UCSD-AML1 (cell line): Measurements from ENCODE around the gene CD1E.
"Not testable (repeated sequence)": the region's sequence is repeated elsewhere in the genome, so short reads cannot be mapped to it uniquely, and the experiment has no call there.

Experiments
- DNase-seq: peaks from one replicate; lab custom pipeline; 2025; ENCODE audit not compliant: unreplicated experiment; lab: John Stamatoyannopoulos, UW

Gene CD1E

DNA sequence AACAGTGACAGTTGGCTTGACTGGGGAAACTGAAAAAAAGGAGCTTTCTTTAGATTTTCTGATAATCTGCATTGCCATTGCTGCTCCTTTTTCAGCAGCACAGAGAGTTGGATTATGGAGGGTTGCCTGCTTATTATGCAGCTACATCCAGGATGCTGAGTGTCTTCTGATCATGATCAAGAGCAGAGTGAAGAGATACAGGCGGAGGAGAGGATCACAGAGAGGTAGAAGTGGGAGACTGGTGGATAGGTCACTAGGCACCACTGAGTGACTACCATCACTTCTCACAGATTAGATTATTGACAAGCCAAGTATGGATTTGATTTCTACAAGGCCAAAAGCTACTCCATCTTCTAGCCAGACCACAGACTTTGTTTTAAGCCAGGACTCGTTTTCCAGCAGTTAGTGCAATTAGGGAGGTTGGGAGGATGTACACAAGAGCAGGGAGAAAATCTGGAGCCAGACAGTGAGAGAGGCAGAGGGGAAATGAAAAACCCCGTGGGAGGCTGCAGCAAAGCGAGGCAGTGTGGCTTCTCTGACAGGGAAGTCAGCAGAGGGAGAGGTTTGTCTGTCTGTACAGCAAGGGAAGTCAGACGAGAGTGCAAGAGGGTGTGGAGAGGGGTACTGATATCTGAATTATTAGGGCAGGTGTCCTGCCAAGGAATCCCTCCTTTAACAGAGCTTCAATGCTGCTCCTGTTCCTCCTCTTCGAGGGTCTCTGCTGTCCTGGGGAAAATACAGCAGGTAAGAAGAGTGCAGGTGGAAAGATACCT, at the start of gene CD1E:
Gene CD1E (plus strand): TSS at position 592 of the 773 bp plus-strand sequence. CDS start 95 bp downstream, at position 687.
- no peak for DNase-seq

DNA sequence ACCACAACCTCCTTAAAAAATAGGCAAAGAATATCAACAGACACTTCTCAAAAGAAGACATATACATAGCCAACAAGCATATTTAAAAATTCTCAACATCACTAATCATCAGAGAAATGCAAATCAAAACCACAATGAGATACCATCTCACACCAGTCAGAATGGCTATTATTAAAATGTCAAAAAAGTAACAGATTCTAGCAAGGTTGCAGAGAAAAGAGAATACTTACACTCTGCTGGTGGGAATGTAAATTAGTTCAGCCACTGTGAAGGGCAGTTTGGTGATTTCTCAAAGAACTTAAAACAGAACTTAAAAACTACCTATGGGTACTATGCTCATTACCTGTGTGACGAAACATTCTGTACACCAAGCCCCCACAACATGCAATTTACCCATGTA, 43.1 kb upstream of the CD1E start:
- no peak for DNase-seq

DNA sequence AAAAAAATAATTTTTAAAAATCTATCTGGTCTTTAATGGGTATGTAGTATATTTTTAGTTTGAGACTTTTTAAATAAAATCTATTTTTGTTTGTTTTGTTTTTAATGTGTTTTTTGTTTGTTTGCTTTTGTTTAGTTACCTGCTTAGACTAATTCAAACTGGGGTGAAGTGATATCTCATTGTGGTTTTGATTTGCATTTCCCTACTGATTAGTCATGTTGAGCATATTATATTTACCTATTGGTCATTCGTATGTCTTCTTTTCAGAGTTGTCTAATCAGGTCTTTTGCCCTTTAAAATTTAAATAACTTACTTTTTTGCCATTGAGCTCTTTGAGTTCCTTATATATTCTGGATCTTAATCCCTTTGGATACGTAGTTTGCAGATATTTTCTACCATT, 42.6 kb upstream of the CD1E start:
- DNase-seq, result no peak

DNA sequence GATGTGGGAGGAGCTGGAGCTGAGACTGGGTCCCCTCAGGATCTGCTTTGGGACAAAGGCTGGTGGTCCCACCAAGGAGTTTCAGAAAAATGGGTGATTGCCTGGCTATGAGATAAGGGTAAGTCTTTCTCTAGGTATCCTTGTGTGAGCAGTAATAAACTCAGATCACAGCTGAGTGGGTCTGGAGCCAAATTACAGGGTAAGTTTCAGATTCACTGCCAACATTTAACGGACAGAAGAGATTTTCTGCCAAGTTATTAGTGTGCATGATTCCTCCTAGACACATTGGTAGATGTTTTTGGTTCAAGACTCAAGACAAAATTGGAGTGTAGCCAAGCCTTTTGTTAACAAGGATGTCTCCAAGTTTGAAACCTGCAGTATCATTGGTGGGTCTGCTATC, 29.8 kb upstream of the CD1E start:
- no peak for DNase-seq

DNA sequence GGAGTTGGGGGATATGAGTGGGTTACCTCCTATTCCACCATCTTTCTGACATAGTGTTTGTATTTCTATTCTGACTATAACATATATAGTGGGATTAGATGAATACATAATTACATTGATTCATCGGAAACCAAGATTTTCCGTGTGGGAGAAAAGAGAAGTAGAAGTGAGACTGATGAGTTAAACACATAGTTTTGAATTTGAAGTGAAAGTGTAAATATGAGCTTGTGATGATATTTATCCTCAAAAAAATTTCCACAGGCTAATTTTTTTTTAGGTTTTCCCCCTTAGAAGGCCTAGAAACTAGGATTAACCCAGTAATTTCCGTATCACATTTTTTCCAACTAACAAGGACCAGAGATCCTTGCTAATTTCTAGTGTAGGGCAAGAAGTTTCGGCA, 29.3 kb upstream of the CD1E start:
- no peak for DNase-seq

DNA sequence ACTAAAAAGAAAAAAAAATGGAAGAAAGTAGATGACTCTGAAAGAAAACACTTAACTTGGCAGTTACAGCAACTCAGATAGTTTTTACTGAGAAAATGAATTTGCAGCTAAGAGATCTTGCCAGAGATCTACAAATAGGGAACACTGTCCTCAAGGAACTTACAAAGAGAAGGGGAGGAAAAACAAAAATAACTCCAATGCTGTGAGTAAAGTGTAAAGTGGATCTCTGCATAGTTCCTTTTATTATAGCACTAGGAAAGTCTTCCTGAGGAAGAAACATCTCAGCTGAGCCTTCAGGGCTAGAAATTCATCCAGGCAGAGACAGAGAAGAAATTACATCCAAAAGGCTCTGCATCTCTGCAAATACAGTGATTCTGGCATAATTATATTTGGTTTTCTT, 26.2 kb upstream of the CD1E start:
- no peak for DNase-seq

DNA sequence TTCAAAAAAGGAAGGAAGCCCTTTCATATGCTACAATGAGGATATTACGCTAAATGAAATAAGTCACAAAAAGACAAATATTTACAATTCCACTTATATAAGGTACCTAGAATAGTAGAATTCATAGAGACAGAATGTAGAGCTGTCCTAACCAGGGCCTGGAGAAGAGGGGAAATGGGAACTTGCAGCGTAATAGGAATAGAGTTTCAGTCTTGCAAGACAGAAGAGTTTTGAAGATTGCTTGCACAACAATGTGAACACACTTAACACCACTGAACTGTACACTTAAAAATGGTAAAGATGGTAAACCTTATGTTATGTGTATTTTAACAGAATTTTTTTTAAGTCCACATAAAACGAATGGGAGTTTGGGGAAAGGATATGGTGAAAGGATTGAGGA, 25.3 kb upstream of the CD1E start:
- no peak for DNase-seq

DNA sequence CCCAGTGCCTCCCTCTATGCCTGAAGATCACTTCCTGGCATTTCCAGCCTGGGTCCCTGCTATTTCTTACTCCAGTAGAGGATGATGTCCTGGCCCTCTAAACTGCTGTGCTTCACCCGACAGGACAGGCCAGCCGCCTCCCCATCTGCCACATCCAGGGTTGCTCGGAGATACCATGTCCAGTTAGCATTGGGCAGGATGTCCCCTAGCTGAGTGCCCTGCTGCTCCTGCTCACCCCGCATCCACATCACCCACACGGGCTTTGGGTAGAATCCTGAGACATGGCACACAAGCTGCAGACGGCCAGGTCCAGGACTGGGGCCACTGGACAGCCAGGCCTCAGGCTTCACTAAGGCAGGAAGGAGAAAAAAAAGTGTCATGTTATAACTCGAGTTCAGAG, 24.4 kb upstream of the CD1E start:
- no peak for DNase-seq

DNA sequence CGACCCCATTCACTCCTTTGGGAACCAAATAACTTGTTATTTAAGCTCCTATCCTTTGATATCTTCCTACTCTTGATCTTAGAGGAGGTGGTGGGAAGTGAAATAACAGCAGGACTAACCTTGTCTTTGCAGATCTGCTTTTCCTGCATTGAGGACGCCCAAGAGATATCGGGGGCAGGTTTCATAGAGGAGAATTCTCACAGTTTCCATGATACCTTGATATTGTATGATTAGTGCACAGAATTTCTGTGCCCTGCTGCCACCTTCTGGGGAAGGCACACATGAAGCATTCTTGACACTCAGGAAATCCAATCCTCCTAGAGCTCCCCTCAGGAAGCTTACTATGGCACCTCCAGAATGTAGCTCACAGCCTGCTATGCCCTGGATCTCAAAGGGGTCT, 24.0 kb upstream of the CD1E start:
- peak; percentile 26 for DNase-seq

DNA sequence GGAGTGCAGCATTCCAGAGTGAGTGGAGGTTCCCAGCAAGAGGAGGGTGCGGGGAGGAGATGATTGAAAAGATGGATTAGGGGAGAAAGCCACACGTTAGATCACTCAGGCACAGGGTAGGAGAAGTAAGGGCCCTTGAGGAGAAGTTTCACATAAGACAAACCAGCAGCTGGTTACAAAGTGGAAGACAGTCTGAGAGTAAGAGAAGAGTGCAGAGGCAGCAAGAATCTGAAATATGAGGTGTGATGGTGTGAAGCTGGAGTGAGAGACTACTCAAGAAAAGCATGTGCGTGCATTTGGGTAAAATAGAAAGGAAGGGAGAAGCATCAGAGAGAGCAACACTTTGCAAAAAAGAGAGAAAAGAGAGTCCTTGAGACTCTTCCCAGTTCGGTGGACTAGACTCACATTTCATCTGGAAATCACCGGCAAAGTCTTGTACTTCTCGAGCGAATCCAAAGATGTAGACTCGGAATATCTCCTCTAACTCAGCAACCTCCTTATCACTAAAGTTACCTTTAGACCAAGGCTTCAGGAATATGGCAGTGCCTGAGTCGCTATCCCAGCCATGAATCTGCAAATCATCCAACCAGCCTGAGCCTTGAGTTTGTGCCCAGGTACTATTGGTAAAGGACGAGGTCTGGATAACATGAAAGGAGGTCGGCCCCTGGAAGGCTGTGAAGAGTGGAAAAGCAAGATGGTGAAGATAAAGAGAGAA, 23.1 kb upstream of the CD1E start:
- no peak for DNase-seq

DNA sequence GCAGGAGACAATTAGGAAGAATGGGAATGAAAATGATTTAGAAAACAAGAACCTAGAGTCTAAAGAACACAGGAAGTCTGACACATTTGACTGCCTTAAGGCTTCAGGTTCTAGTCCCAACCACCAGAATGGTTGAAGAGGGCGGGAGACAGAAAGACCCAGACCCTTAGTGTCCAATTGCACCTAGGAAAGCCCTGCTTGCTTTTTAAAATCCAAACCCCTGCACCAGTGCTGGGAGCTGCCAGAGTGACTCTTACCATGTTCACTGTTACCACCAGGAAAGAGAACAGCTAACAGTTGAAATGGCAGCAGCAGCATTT, 22.6 kb upstream of the CD1E start:
- DNase-seq, result no peak

DNA sequence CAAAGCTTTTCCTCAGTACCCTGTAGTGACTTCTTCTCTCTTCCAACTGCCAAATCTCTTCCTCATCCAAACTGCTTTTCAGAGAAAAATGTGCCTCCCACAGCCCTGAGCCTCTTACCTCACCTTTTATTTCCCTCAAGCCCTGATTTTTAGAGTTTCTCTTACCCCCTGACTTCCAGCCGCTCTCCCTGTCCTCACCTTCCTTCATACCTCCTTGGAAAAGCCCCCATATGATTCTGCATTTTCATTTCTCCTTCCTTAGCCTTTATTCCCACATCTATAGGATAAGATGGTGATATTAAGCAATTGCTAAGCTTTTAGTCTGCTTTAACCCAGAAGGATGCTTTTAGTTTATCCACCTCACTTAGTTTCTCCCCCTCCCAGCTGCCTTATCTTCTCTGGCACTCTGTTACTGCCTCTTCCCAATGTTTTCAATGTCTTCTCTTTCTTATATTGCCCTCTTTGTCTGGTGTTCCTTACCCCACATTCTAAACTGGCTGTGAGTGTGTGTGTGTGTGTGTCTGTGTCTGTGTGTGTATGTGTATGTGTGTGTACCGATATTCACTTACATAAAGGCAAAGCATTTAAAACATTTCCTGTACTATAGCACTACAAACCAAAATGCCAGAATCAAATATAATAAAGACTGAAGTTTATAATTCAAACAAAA, 22.1 kb upstream of the CD1E start, which contains the start of gene CD1B:
Gene CD1B (minus strand): TSS at position 51 of the 670 bp plus-strand sequence. CDS start 108 bp downstream, outside the sequence.
- DNase-seq, result no peak

DNA sequence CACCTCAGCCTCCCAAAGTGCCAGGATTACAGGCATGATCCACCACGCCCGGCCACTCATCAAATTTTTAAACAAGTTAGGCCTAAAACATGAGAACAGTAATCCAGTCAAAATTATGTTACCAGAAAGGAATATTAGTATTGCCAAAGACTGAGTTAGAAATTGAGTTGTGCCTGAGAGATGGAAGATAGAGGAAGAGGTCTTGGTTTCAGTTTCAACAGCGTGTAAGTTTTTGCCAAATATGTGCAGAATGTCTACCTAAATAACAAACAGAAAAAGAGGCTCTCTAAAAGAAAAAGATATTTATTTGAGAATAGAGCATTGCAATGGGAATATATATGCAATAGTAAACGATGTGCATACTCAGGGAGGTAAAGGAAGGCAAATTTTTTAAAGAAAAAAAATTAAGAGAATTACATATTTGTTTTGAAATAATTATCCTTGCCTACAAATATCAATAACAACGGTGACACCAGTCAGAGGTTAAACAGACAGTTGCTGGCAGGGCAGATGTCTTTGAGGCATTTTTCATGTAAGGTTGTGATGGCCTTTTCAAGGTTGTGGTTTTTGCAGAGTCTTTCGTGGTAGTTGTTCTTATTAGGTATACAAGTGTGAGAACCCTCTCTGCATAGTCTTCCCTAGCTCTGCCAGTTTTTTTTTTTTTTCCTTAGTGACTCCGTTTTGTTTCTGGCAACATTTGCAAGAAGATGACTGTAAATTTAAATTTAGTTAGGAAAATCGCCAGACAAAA, 20.1 kb upstream of the CD1E start:
- no peak for DNase-seq

DNA sequence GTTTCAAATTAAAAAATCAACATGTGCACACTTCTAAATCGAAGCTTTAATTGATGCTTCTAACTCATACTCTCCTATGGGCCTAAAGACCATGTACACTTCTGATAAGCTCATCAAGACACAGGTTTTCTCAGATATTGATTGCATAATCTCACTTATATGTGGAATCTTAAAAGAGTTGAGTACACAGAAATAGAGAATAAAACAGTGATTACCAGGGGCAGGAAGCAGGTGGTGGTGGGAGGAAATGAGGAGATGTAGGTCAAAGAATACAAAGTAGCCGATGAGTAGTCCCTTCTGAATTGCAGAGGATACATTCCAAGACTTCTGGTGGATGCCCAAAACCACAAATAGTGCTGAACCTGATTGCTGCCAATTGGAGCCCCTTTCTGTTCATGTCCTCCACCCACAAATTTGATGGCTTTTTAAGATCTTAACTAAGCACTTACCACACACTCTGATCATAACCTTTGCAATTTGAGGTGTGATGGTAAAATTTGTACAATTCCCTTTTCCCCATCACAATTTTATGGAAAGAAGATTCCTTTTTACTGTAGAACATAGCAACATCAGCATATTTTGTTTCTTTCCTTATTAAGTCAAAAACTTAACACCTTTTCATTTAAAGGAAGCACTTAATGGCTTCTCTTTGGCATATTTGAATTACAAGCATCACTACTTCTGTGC, 19.0 kb upstream of the CD1E start:
- DNase-seq, result no peak

DNA sequence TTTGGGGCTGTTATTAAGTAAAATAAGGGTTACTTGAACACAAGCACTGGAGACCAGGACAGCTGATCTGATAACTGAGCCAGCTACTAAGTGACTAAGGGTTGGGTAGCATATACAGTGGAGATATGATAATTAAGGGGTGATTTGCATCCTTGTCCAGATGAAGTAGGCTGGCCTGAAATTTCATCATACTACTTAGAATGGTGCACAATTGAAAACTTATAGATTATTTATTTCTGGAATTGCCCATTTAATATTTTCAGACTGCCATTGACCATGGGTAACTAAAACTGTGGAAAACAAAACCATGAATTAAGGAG, 18.5 kb upstream of the CD1E start:
- no peak for DNase-seq

DNA sequence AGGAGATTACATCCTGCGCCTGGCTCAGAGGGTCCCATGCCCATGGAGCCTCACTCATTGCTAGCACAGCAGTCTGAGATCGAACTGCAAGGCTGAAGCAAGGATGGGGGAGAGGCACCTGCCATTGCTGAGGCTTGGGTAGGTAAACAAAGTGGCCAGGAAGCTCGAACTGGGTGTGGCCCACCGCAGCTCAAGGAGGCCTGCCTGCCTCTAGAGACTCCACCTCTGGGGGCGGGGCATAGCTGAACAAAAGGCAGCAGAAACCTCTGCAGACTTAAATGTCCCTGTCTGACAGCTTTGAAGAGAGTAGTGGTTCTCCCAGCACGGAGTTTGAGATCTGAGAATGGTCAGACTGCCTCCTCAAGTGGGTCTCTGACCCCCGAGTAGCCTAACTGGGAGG, 17.3 kb upstream of the CD1E start:
- DNase-seq, result not testable (repeated sequence)

DNA sequence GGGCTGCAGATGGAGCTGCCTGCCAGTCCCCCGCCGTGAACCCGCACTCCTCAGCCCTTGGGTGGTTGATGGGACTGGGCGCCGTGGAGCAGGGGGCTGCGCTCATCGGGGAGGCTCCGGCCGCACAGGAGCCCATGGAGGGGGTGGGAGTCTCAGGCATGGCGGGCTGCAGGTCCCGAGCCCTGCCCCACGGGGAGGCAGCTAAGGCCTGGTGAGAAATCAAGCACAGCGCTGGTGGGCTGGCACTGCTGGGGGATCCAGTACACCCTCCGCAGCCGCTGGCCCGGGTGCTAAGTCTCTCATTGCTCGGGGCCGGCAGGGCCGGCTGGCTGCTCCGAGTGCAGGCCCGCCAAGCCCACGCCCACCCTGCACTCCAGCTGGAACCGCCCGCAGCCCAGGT, 4.7 kb upstream of the CD1E start:
- DNase-seq, result not testable (repeated sequence)

DNA sequence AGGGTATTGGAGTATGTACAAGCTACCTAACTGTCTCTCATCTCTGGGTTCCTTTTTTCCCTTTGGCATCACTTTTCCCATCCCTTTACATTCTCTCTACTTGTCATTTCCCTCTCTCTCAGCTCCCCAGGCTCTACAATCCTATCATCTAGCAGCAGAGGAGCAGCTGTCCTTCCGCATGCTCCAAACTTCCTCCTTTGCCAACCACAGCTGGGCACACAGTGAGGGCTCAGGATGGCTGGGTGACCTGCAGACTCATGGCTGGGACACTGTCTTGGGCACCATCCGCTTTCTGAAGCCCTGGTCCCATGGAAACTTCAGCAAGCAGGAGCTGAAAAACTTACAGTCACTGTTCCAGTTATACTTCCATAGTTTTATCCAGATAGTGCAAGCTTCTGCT, 561 bp downstream of the CD1E start:
- no peak for DNase-seq

DNA sequence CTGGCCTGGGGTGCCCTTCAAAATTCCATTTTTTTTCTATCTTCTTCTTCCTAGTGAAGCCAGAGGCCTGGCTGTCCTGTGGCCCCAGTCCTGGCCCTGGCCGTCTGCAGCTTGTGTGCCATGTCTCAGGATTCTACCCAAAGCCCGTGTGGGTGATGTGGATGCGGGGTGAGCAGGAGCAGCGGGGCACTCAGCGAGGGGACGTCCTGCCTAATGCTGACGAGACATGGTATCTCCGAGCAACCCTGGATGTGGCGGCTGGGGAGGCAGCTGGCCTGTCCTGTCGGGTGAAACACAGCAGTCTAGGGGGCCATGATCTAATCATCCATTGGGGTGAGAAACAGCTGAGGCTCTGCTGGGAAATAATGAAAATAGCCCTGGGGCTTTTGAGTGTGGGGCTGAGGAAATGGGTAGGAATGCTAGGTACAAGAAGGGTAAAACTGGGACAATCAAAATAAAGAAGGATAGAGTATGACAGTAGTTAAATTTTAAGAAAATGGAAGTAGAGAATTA, 2.1 kb downstream of the CD1E start:
- DNase-seq, result no peak

DNA sequence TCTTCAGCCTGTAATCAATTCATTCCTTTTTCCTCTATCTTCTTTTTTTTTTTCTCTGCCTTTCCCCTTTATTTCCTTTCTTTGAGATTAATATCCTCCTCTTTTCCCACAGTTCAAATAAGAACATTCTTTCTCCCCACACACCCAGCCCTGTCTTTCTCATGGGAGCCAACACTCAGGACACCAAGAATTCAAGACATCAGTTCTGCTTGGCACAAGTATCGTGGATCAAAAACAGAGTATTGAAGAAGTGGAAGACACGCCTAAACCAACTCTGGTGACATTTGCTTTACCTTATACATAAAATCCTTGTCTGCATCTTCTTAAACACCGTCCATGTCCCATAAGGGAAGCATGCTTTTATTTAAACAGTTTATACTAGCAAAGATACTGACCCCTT, 2.9 kb downstream of the CD1E start:
- DNase-seq, result no peak

DNA sequence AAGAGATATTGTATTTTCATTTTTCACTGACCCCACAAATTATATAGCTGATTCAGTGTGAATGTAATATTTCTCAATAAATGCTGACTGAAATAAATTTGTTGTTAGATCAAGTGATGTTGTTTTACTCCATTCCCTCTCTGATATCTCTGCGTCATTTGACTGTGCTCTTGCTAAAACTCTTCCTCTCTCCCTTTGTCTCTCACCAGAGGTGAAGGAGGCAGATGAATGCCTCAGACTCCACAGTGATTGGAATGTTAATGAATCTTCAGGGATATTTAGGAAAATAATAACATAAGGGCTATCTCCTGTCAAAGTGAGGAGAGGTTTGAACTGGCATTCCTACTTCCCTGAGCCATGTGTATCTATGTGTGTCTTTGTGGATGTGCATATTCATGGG, 3.7 kb downstream of the CD1E start:
- no peak for DNase-seq
